Natural killer cell (primary cell): ENCODE measurements around the gene ATAD5. TPM values are rescaled to one million over a fixed set of nuclear protein-coding genes. Genes with fewer than 3 reads are reported as not detected.

ENCODE experiments used
- ATAC-seq, 3 donors: fragments of 150-1000 bp in 2 of 3; fragments of 200-7000 bp in 1 of 3; cut with Tn5 transposase; 1 replicate in 1 of 3; 2 replicates in 2 of 3; pipeline ENCODE4 v1.10.0; 2021; ENCODE audit warnings: mild to moderate bottlenecking in 2 of 3, moderate library complexity in 2 of 3
- DNase-seq, 2 donors: peaks; one replicate each; pipeline versions ENCODE4 v3.0.0 to v3.0.0-alpha.2; 2013 to 2021; ENCODE audit warnings: mixed read lengths in 1 of 2
- H3K27ac ChIP-seq: one replicate; pipeline ENCODE4 v1.5.1; 2013; ENCODE audit warnings: mild to moderate bottlenecking, low read length
- H3K27me3 ChIP-seq: one replicate; pipeline ENCODE4 v1.6.1; 2013; ENCODE audit warnings: low read length; ENCODE audit not compliant: control insufficient read depth, insufficient read depth
- H3K36me3 ChIP-seq: one replicate; pipeline ENCODE4 v1.6.1; 2013; ENCODE audit warnings: low read length; ENCODE audit not compliant: control insufficient read depth, insufficient read depth
- H3K4me1 ChIP-seq: one replicate; pipeline ENCODE4 v1.6.1; 2013; ENCODE audit warnings: low read length; ENCODE audit not compliant: control insufficient read depth, insufficient read depth
- H3K4me3 ChIP-seq: one replicate; pipeline ENCODE4 v1.5.1; 2013; ENCODE audit warnings: low read length
- H3K9me3 ChIP-seq: one replicate; pipeline ENCODE4 v1.6.1; 2013; ENCODE audit warnings: low read length; ENCODE audit not compliant: control insufficient read depth, insufficient read depth
- H3K27ac Mint-ChIP-seq, 2 donors: one replicate each; pipeline ENCODE4 v1.8.0; 2022; ENCODE audit warnings: mild to moderate bottlenecking in 2 of 2, mixed read lengths in 2 of 2, moderate library complexity in 1 of 2
- H3K27me3 Mint-ChIP-seq, 2 donors: one replicate each; pipeline ENCODE4 v1.8.0; 2022; ENCODE audit warnings: low read depth in 2 of 2, mixed read lengths in 2 of 2
- H3K36me3 Mint-ChIP-seq: one replicate; pipeline ENCODE4 v1.8.0; 2022; ENCODE audit warnings: mixed read lengths
- H3K4me1 Mint-ChIP-seq, 2 donors: one replicate each; pipeline ENCODE4 v1.8.0; 2022; ENCODE audit warnings: mixed read lengths in 2 of 2
- H3K4me3 Mint-ChIP-seq: one replicate; pipeline ENCODE4 v1.8.0; 2022; ENCODE audit warnings: mild to moderate bottlenecking, moderate library complexity, mixed read lengths
- H3K9me3 Mint-ChIP-seq, 2 donors: one replicate each; pipeline ENCODE4 v1.8.0; 2022; ENCODE audit warnings: mixed read lengths in 2 of 2
- WGBS: methylation state at CpG from one replicate; pipeline ENCODE4 v1.1.7; 2013; ENCODE audit warnings: missing lambda C conversion rate; ENCODE audit not compliant: insufficient coverage; 5-methylcytosine and 5-hydroxymethylcytosine counted together
- intact Hi-C: fragments of 100-400 bp; cut with micrococcal nuclease; formaldehyde crosslinking; loops from one replicate; pipeline ENCODE4 v1.14.2; 2022
- total RNA-seq, 4 donors: library from RNA; stranded (reverse); fragments of 120-200 nt in 1 of 4; gene quantifications; one replicate each; pipeline versions ENCODE4 v1.2.3 to v1.2.4, GENCODE V29; 2013 to 2022
- TF ChIP-seq, protein P1 (sequence below): fragments of 200-600 bp; IDR thresholded peaks from one replicate; pipeline ENCODE4 v1.8.0; 2022; ENCODE audit warnings: antibody characterized with exemption

The ATAD5 gene
- total RNA-seq, 3 donors from 2014 or later (not counting 1 experiment from before 2014, with no cell fraction given): 5.5 to 6.6 (median 5.6) TPM

DNA sequence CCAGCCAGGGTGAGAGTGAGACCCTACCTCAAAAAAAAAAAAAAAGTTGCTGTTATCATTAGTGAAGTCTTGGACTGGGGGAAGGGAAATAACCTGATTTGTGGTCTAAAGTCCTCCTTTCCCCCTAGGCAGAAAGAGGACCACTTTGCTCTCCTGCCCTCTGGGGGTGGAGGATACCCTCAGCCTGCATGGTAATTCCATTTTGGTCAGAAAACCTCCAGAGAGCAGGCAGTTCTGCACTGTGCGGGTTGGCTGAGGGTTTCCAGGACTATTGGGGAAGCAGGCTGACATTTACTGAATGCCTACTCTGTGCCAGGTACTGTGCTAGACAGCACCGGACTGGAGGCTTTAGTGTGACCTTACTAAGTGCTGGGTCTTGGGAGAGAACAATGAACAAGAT lies 92.6 kb downstream of the ATAD5 start:
- Histone ChIP-seq H3K9me3 (no peaks in the 10 kb centered on the region), H3K4me1 (peaks cover 6% of the 10 kb centered on the region), H3K27me3 (peaks cover 8% of the 10 kb centered on the region), H3K27ac (no peak overlapping the region), H3K36me3 (no peaks in the 10 kb centered on the region), H3K4me3 (no peak overlapping the region)
- intact Hi-C loops: no loop called here
- Mint-ChIP-seq H3K27ac (no peak overlapping the region), H3K9me3 (no peaks in the 10 kb centered on the region), H3K4me1 (peaks cover 11 to 16% of the 10 kb centered on the region in 2 donors), H3K27me3 (peaks cover 38 to 43% of the 10 kb centered on the region in 2 donors), H3K36me3 (no peaks in the 10 kb centered on the region), H3K4me3 (no peak overlapping the region)
- WGBS: 92% methylated on average over 2 of the region's 2 CpGs
- TF ChIP-seq, protein P1, sequence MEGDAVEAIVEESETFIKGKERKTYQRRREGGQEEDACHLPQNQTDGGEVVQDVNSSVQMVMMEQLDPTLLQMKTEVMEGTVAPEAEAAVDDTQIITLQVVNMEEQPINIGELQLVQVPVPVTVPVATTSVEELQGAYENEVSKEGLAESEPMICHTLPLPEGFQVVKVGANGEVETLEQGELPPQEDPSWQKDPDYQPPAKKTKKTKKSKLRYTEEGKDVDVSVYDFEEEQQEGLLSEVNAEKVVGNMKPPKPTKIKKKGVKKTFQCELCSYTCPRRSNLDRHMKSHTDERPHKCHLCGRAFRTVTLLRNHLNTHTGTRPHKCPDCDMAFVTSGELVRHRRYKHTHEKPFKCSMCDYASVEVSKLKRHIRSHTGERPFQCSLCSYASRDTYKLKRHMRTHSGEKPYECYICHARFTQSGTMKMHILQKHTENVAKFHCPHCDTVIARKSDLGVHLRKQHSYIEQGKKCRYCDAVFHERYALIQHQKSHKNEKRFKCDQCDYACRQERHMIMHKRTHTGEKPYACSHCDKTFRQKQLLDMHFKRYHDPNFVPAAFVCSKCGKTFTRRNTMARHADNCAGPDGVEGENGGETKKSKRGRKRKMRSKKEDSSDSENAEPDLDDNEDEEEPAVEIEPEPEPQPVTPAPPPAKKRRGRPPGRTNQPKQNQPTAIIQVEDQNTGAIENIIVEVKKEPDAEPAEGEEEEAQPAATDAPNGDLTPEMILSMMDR: no peak
- ATAC-seq (no peak), DNase-seq (no peak)

DNA sequence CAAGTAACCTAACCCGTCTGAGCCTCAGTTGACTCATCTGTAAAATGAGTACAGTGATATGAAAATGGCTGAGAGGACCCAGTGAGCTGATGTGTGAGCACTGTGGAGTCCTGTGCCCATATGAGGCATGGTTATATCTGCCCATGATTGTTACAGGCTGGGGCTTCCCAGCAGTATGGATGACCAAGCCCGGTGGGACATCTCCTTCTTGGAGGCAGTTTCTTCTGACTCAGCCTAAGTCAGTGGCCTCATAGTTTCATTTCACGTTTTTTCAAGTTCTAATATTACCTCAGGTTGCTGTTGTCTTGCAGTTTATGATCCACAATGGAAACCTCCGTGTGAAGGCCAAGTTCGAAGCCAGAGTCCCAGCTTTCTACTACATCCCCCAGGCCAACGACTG lies 94.8 kb downstream of the ATAD5 start:
- Mint-ChIP-seq H3K27me3 (peaks cover 23 to 27% of the 10 kb centered on the region in 2 donors), H3K4me3 (no peak overlapping the region), H3K27ac (no peak overlapping the region), H3K36me3 (no peaks in the 10 kb centered on the region), H3K4me1 (peaks cover 5 to 10% of the 10 kb centered on the region in 2 donors), H3K9me3 (no peaks in the 10 kb centered on the region)
- intact Hi-C loops: no loop called here
- Histone ChIP-seq H3K4me1 (peaks cover 6% of the 10 kb centered on the region), H3K4me3 (no peak overlapping the region), H3K9me3 (no peaks in the 10 kb centered on the region), H3K27ac (no peak overlapping the region), H3K36me3 (no peaks in the 10 kb centered on the region), H3K27me3 (peaks cover 6% of the 10 kb centered on the region)
- ATAC-seq (no peak), DNase-seq (no peak)
- TF ChIP-seq, protein P1: no peak
- 59% methylated on average over 3 of the region's 6 CpGs for WGBS

DNA sequence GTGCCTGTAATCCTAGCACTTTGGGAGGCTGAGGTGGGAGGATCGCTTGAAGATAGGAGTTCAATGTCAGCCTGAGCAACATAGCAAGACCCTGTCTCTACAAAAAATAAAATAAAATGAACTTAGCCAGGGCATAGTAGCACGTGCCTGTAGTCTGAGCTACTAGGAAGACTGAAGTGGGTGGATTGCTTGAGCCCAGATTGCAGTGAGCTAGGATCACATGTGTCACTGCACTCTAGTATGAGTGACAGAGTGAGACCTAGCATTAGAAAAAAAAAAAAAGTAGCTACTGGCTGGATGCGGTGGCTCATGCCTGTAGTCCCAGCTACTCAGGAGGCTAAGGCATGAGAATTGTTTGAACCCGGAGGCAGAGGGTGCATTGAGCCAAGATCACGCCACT lies 96.0 kb downstream of the ATAD5 start:
- DNase-seq (no peak), ATAC-seq (no peak)
- Mint-ChIP-seq H3K4me1 (peaks cover 2% of the 10 kb centered on the region in 2 donors), H3K27ac (no peak overlapping the region), H3K9me3 (no peaks in the 10 kb centered on the region), H3K4me3 (no peak overlapping the region), H3K27me3 (peaks cover 17 to 19% of the 10 kb centered on the region in 2 donors), H3K36me3 (no peaks in the 10 kb centered on the region)
- no peak overlapping the region for H3K4me3 ChIP-seq
- H3K4me1 ChIP-seq: peaks cover 3% of the 10 kb centered on the region
- peaks cover 5% of the 10 kb centered on the region for H3K27me3 ChIP-seq
- TF ChIP-seq, protein P1: no peak
- H3K9me3 ChIP-seq: no peaks in the 10 kb centered on the region
- intact Hi-C loops: no loop called here
- 87% methylated on average over 5 of the region's 5 CpGs for WGBS
- no peaks in the 10 kb centered on the region for H3K36me3 ChIP-seq
- H3K27ac ChIP-seq: no peak overlapping the region

DNA sequence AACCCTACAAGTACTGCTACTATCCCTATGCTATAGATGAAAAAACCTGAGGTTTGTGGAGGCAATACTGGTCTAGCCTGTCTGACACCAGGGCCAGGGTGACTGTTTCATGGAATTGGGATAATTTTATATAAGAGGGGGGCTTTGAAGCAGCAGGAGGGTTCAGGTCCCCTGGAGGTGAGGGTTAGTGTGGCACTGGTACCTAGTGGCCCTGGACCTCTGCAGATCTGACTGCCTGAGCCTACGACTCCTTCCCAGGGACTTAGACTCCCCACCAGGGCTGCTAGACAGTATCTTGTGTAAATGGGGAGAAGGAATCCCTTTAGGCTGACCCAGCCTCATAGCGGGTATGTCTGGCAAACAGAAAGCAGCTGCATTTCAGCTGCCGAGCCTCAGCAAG lies 96.8 kb downstream of the ATAD5 start:
- H3K4me3 Mint-ChIP-seq: no peak overlapping the region
- no peaks in the 10 kb centered on the region for H3K4me1 Mint-ChIP-seq
- 90% methylated on average over 3 of the region's 3 CpGs for WGBS
- DNase-seq: no peak
- Histone ChIP-seq H3K4me3 (no peak overlapping the region), H3K36me3 (no peaks in the 10 kb centered on the region), H3K4me1 (no peaks in the 10 kb centered on the region), H3K27ac (no peak overlapping the region), H3K27me3 (peaks cover 5% of the 10 kb centered on the region), H3K9me3 (no peaks in the 10 kb centered on the region)
- H3K27ac Mint-ChIP-seq: no peak overlapping the region
- no peaks in the 10 kb centered on the region for H3K9me3 Mint-ChIP-seq
- H3K36me3 Mint-ChIP-seq: no peaks in the 10 kb centered on the region
- H3K27me3 Mint-ChIP-seq: peaks cover 13% of the 10 kb centered on the region in 2 donors
- intact Hi-C loops: no loop called here
- TF ChIP-seq, protein P1: no peak
- ATAC-seq: no peak
